Neural cell (in vitro differentiated cells): ENCODE measurements around the gene RAF1. TPM values are rescaled to one million over a fixed set of nuclear protein-coding genes. Genes with fewer than 3 reads are reported as not detected.

Source experiments
- H2AFZ ChIP-seq: fragments of 200-600, 300-800 bp; sonication (generic), shearing (Covaris generic); 2 replicates; pipeline ENCODE4 v1.6.0; 2014; ENCODE audit warnings: low read depth, mild to moderate bottlenecking, antibody characterized with exemption, low read length, moderate library complexity
- H3F3A ChIP-seq: fragments of 200-600 bp; shearing (Covaris generic); 2 replicates; pipeline ENCODE4 v1.6.1; 2016; ENCODE audit warnings: mild to moderate bottlenecking, moderate library complexity, mixed read lengths, antibody characterized with exemption, low read length; ENCODE audit not compliant: insufficient read depth, poor library complexity, severe bottlenecking
- H3K27ac ChIP-seq: fragments of 200-600, 300-800 bp; sonication (generic), shearing (Covaris generic); 2 replicates; pipeline ENCODE4 v1.5.1; 2014; ENCODE audit warnings: mild to moderate bottlenecking, low read length, moderate library complexity
- H3K27me3 ChIP-seq: fragments of 300-800, 200-600 bp; sonication (generic), shearing (Covaris generic); 2 replicates; pipeline ENCODE4 v1.6.0; 2014; ENCODE audit warnings: mild to moderate bottlenecking, low read depth, low read length, moderate library complexity; ENCODE audit not compliant: insufficient read depth
- H3K36me3 ChIP-seq: fragments of 300-800, 200-600 bp; sonication (generic), shearing (Covaris generic); 2 replicates; pipeline ENCODE4 v1.5.1; 2014; ENCODE audit warnings: mild to moderate bottlenecking, antibody characterized with exemption, low read length, moderate library complexity; ENCODE audit not compliant: insufficient read depth
- H3K4me2 ChIP-seq: fragments of 300-800, 200-600 bp; sonication (generic), shearing (Covaris generic); 2 replicates; pipeline ENCODE4 v1.6.0; 2014; ENCODE audit warnings: mild to moderate bottlenecking, low read length
- H3K4me3 ChIP-seq: fragments of 300-800, 200-600 bp; sonication (generic), shearing (Covaris generic); 2 replicates; pipeline ENCODE4 v1.5.1; 2014; ENCODE audit warnings: mild to moderate bottlenecking, low read length, moderate library complexity
- H3K79me2 ChIP-seq: fragments of 200-600 bp; shearing (Covaris generic); replicated peaks from 2 replicates; pipeline ENCODE4 v1.6.0; 2014; ENCODE audit warnings: mild to moderate bottlenecking, low read length, moderate library complexity; ENCODE audit not compliant: insufficient read depth
- H3K9ac ChIP-seq: fragments of 300-800, 200-600 bp; sonication (generic), shearing (Covaris generic); 2 replicates; pipeline ENCODE4 v1.6.1; 2016; ENCODE audit warnings: mild to moderate bottlenecking, low read length, mixed read lengths
- H3K9me2 ChIP-seq: fragments of 200-600 bp; shearing (Covaris generic); 2 replicates; pipeline ENCODE4 v1.6.1; 2016; ENCODE audit warnings: mild to moderate bottlenecking, low read length, mixed read lengths; ENCODE audit not compliant: insufficient read depth
- H3K9me3 ChIP-seq: fragments of 200-600, 300-800 bp; sonication (generic), shearing (Covaris generic); 2 replicates; pipeline ENCODE4 v1.6.1; 2016; ENCODE audit warnings: mild to moderate bottlenecking, mixed run types, low read length, moderate library complexity, mixed read lengths
- H4K20me1 ChIP-seq: fragments of 200-600 bp; shearing (Covaris generic); 2 replicates; pipeline ENCODE4 v1.6.1; 2016; ENCODE audit warnings: mild to moderate bottlenecking, mixed run types; ENCODE audit not compliant: insufficient read depth
- EP300 ChIP-seq: fragments of 450-650 bp; conservative IDR thresholded peaks from 2 replicates; pipeline ENCODE4 v1.6.1; 2014; ENCODE audit warnings: antibody characterized with exemption, mild to moderate bottlenecking, moderate library complexity; ENCODE audit not compliant: poor library complexity, severe bottlenecking
- EZH2 ChIP-seq: fragments of 200-600, 300-800 bp; shearing (Covaris generic), sonication (generic); IDR thresholded peaks from 2 replicates; pipeline ENCODE4 v1.6.1; 2014; ENCODE audit warnings: antibody characterized with exemption, low read length, borderline replicate concordance, mild to moderate bottlenecking; ENCODE audit not compliant: insufficient read depth, poor library complexity, severe bottlenecking
- MXI1 ChIP-seq: fragments of 450-650 bp; conservative IDR thresholded peaks from 2 replicates; pipeline ENCODE4 v1.6.1; 2014; ENCODE audit warnings: antibody characterized with exemption, mild to moderate bottlenecking; ENCODE audit not compliant: poor library complexity, severe bottlenecking
- POLR2AphosphoS5 ChIP-seq: IDR thresholded peaks from 2 replicates; pipeline ENCODE4 v1.6.1; 2012
- RAD21 ChIP-seq: fragments of 450-650 bp; conservative IDR thresholded peaks from 2 replicates; pipeline ENCODE4 v1.6.1; 2014; ENCODE audit warnings: antibody characterized with exemption, mild to moderate bottlenecking, moderate library complexity
- SMC3 ChIP-seq: fragments of 450-650 bp; conservative IDR thresholded peaks from 2 replicates; pipeline ENCODE4 v1.6.1; 2014; ENCODE audit warnings: antibody characterized with exemption, mild to moderate bottlenecking, moderate library complexity; ENCODE audit not compliant: poor library complexity
- TAF1 ChIP-seq: IDR thresholded peaks from 2 replicates; pipeline ENCODE4 v1.6.1; 2012; ENCODE audit warnings: low read depth
- polyA plus RNA-seq: library from polyadenylated mRNA; depleted of rRNA; stranded (reverse); fragments of >200 nt; gene quantifications from 2 replicates; pipeline ENCODE4 v1.2.3, GENCODE V29; 2014
- TF ChIP-seq, protein P1 (sequence below): fragments of 450-650 bp; IDR thresholded peaks from 2 replicates; pipeline ENCODE4 v1.5.1; 2014; ENCODE audit warnings: antibody characterized with exemption, mild to moderate bottlenecking, moderate library complexity; ENCODE audit not compliant: poor library complexity, severe bottlenecking
- TF ChIP-seq, protein P2 (sequence below): IDR thresholded peaks from 2 replicates; pipeline ENCODE4 v1.6.1; 2012; ENCODE audit warnings: borderline replicate concordance

The RAF1 gene
- polyA plus RNA-seq, 1 donor from 2014 or later, result 215 TPM

DNA sequence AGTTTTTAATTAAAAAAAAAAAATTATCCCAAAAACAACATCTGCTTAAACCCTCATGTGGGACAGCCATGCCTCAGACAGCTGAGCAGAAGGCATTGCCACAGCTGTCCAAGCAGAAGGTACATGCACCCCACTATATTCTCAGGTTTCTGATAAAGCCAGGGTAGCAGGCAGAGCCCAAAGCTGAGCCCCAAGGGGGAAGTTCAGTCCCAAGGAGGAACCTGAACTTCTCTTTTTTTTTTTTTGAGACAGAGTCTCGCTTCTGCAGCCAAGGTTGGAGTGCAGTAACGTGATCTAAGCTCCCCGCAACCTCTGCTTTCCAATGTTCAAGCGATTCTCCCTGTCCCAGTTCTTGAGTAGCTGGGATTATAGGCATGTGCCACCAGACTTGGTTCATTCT, 73.8 kb downstream of the RAF1 start (continued):
- TF ChIP-seq MXI1, result no peak
- no peak for TF ChIP-seq EZH2

- Histone ChIP-seq H3K79me2 (no peaks in the 10 kb centered on the region), H3K4me3 (no peak overlapping the region), H3K27me3 (no peaks in the 10 kb centered on the region), H4K20me1 (no peaks in the 10 kb centered on the region), H2AFZ (no peak overlapping the region), H3K27ac (no peak overlapping the region), H3K36me3 (peaks cover 36% of the 10 kb centered on the region), H3K9me2 (no peaks in the 10 kb centered on the region), H3K9me3 (no peaks in the 10 kb centered on the region), H3K4me2 (no peak overlapping the region), H3F3A (no peaks in the 10 kb centered on the region), H3K9ac (no peak overlapping the region)
- TF ChIP-seq MXI1, result no peak
- TF ChIP-seq POLR2AphosphoS5, result no peak
- TF ChIP-seq, protein P1, sequence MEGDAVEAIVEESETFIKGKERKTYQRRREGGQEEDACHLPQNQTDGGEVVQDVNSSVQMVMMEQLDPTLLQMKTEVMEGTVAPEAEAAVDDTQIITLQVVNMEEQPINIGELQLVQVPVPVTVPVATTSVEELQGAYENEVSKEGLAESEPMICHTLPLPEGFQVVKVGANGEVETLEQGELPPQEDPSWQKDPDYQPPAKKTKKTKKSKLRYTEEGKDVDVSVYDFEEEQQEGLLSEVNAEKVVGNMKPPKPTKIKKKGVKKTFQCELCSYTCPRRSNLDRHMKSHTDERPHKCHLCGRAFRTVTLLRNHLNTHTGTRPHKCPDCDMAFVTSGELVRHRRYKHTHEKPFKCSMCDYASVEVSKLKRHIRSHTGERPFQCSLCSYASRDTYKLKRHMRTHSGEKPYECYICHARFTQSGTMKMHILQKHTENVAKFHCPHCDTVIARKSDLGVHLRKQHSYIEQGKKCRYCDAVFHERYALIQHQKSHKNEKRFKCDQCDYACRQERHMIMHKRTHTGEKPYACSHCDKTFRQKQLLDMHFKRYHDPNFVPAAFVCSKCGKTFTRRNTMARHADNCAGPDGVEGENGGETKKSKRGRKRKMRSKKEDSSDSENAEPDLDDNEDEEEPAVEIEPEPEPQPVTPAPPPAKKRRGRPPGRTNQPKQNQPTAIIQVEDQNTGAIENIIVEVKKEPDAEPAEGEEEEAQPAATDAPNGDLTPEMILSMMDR, result no peak
- TF ChIP-seq RAD21, result no peak
- no peak for TF ChIP-seq SMC3
- TF ChIP-seq EP300, result no peak
- TF ChIP-seq EZH2, result no peak
- no peak for TF ChIP-seq TAF1
- TF ChIP-seq, protein P2, sequence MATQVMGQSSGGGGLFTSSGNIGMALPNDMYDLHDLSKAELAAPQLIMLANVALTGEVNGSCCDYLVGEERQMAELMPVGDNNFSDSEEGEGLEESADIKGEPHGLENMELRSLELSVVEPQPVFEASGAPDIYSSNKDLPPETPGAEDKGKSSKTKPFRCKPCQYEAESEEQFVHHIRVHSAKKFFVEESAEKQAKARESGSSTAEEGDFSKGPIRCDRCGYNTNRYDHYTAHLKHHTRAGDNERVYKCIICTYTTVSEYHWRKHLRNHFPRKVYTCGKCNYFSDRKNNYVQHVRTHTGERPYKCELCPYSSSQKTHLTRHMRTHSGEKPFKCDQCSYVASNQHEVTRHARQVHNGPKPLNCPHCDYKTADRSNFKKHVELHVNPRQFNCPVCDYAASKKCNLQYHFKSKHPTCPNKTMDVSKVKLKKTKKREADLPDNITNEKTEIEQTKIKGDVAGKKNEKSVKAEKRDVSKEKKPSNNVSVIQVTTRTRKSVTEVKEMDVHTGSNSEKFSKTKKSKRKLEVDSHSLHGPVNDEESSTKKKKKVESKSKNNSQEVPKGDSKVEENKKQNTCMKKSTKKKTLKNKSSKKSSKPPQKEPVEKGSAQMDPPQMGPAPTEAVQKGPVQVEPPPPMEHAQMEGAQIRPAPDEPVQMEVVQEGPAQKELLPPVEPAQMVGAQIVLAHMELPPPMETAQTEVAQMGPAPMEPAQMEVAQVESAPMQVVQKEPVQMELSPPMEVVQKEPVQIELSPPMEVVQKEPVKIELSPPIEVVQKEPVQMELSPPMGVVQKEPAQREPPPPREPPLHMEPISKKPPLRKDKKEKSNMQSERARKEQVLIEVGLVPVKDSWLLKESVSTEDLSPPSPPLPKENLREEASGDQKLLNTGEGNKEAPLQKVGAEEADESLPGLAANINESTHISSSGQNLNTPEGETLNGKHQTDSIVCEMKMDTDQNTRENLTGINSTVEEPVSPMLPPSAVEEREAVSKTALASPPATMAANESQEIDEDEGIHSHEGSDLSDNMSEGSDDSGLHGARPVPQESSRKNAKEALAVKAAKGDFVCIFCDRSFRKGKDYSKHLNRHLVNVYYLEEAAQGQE, result no peak
Measured at GRCh38 chr3:12588039-12589009, 75.6 kb downstream of the RAF1 start.

- peaks cover 36% of the 10 kb centered on the region for H3K36me3 ChIP-seq
- TF ChIP-seq POLR2AphosphoS5 (no peak), EZH2 (no peak), TAF1 (no peak), EP300 (no peak), SMC3 (no peak), MXI1 (no peak), RAD21 (no peak)
- TF ChIP-seq, protein P2, result no peak
- TF ChIP-seq, protein P1, result no peak
Measured at GRCh38 chr3:12586403-12586802, 77.5 kb downstream of the RAF1 start.

More at GRCh38 chr3:12586403-12586802, 77.5 kb downstream of the RAF1 start:
- no peaks in the 10 kb centered on the region for H4K20me1 ChIP-seq
- no peak overlapping the region for H3K4me2 ChIP-seq
- no peaks in the 10 kb centered on the region for H3K9me3 ChIP-seq
- no peaks in the 10 kb centered on the region for H3K27me3 ChIP-seq
- no peak overlapping the region for H3K27ac ChIP-seq
- H3K4me3 ChIP-seq, result no peak overlapping the region
- H2AFZ ChIP-seq, result no peak overlapping the region
- no peaks in the 10 kb centered on the region for H3F3A ChIP-seq
- H3K79me2 ChIP-seq, result no peaks in the 10 kb centered on the region
- no peak overlapping the region for H3K9ac ChIP-seq
- H3K9me2 ChIP-seq, result no peaks in the 10 kb centered on the region
